ENCODE results near the gene CCDC142. TPM values are rescaled to one million over a fixed set of nuclear protein-coding genes. Genes with fewer than 3 reads are reported as not detected.

Gene CCDC142
- total RNA-seq, 1 experiment from 2014 or later: 19.8 TPM

DNA sequence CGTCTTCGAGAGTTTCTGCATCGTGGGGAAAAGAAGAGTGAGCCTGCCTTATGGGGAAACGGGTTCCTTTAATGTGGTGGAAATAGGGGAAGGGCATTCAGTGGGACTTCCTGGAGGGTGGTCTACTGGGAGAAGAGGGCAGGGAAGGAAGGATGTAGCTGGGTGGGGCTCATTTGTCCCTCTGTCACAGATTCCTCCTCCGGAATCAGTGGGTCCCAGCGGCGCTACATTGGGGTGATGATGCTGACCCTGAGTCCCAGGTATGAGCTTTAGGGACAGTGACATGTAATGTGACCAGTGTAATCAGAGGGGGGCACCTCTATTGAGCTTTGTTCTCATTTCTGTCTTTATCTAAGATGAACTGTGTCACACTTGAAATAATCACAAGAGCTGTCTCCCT is 48.9 kb upstream of the CCDC142 start:
- POLR2A ChIA-PET (ENCODE audit: unreplicated experiment): interaction anchor here (0.6 kb wide), 1 partner anchor 50 kb away, joined by 3 read pairs; no protein-coding TSS in a partner anchor
- no peak overlapping the region for H3K27ac ChIP-seq

DNA sequence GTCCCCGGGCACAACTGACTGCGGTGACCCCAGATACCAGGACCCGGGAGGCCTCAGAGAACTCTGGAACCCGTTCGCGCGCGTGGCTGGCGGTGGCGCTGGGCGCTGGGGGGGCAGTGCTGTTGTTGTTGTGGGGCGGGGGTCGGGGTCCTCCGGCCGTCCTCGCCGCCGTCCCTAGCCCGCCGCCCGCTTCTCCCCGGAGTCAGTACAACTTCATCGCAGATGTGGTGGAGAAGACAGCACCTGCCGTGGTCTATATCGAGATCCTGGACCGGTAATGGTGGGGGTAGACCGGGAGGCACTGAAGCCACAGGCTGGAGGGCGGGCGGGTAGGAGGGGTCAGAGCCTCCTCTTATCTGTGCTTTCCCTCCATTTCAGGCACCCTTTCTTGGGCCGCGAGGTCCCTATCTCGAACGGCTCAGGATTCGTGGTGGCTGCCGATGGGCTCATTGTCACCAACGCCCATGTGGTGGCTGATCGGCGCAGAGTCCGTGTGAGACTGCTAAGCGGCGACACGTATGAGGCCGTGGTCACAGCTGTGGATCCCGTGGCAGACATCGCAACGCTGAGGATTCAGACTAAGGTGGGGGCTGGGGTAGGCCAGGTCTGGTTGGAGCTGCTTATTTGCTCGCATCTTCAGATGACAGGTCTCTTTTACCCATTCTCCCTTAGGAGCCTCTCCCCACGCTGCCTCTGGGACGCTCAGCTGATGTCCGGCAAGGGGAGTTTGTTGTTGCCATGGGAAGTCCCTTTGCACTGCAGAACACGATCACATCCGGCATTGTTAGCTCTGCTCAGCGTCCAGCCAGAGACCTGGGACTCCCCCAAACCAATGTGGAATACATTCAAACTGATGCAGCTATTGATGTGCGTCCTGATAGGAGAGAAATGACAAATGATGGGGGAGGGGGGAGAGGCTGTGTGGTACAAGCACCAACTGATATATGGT is 47.7 kb upstream of the CCDC142 start:
- TF ChIP-seq, protein P1, sequence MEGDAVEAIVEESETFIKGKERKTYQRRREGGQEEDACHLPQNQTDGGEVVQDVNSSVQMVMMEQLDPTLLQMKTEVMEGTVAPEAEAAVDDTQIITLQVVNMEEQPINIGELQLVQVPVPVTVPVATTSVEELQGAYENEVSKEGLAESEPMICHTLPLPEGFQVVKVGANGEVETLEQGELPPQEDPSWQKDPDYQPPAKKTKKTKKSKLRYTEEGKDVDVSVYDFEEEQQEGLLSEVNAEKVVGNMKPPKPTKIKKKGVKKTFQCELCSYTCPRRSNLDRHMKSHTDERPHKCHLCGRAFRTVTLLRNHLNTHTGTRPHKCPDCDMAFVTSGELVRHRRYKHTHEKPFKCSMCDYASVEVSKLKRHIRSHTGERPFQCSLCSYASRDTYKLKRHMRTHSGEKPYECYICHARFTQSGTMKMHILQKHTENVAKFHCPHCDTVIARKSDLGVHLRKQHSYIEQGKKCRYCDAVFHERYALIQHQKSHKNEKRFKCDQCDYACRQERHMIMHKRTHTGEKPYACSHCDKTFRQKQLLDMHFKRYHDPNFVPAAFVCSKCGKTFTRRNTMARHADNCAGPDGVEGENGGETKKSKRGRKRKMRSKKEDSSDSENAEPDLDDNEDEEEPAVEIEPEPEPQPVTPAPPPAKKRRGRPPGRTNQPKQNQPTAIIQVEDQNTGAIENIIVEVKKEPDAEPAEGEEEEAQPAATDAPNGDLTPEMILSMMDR (conservative IDR thresholded peaks at IDR 0.05): no peak
- no peak for TF ChIP-seq EZH2 (IDR thresholded peaks at IDR 0.05; ENCODE audit: low read depth)
- Histone ChIP-seq H3K4me3 (peak overlapping the region; percentile 93), H3K9me3 (ENCODE audit: insufficient read depth, low read depth) (no peaks in the 10 kb centered on the region), H3K9me2 (ENCODE audit: insufficient read depth) (no peaks in the 10 kb centered on the region), H3F3A (ENCODE audit: insufficient read depth, low read depth) (peaks cover 12% of the 10 kb centered on the region; the same call in 1 of the 2 replicates), H3K36me3 (ENCODE audit: low read depth) (peaks cover 18% of the 10 kb centered on the region), H3K4me1 (replicated peaks; ENCODE audit: insufficient read depth) (peaks cover 18% of the 10 kb centered on the region), H3K79me2 (ENCODE audit: low read depth) (peaks cover 37% of the 10 kb centered on the region), H3K4me2 (peak overlapping the region; percentile 84), H3K27ac (no peak overlapping the region), H2AFZ (peak overlapping the region; percentile 94), H4K20me1 (ENCODE audit: insufficient read depth) (peaks cover 9% of the 10 kb centered on the region; the same call in 1 of the 2 replicates), H3K27me3 (ENCODE audit: insufficient read depth, low read depth) (no peaks in the 10 kb centered on the region)
- intact Hi-C loops (cut with micrococcal nuclease; ENCODE audit: unreplicated experiment): loop anchor here (5.0 kb wide), 3 partner anchors 57 to 263 kb away; no protein-coding TSS in a partner anchor
- ChIA-PET CTCF (interaction anchor here (0.5 to 0.6 kb wide), 2 partner anchors 21 to 59 kb away, joined by 4 to 8 read pairs; no protein-coding TSS in a partner anchor), POLR2A (ENCODE audit: unreplicated experiment) (interaction anchor here (0.7 kb wide), 2 partner anchors 85 to 330 kb away, joined by 4 read pairs; no protein-coding TSS in a partner anchor)
- no TSS peak for BruUV-seq (replicated peaks)
- peak in 1 of 2 experiments; percentile 20 for DNase-seq

More for the DNA sequence above, 48.9 kb upstream of the CCDC142 start:
- intact Hi-C loops (cut with micrococcal nuclease; ENCODE audit: unreplicated experiment): loop anchor here (5.0 kb wide), 3 partner anchors 56 to 264 kb away; no protein-coding TSS in a partner anchor
- Histone ChIP-seq H2AFZ (no peak overlapping the region), H3K27me3 (ENCODE audit: insufficient read depth, low read depth) (no peaks in the 10 kb centered on the region), H3F3A (ENCODE audit: insufficient read depth, low read depth) (peaks cover 12% of the 10 kb centered on the region; the same call in 1 of the 2 replicates), H3K4me2 (peak overlapping the region; percentile 84; the same call in 1 of the 2 replicates), H3K9me2 (ENCODE audit: insufficient read depth) (no peaks in the 10 kb centered on the region), H3K79me2 (ENCODE audit: low read depth) (peaks cover 37% of the 10 kb centered on the region), H4K20me1 (ENCODE audit: insufficient read depth) (peaks cover 9% of the 10 kb centered on the region; the same call in 1 of the 2 replicates), H3K4me3 (no peak overlapping the region), H3K9me3 (ENCODE audit: insufficient read depth, low read depth) (no peaks in the 10 kb centered on the region), H3K36me3 (ENCODE audit: low read depth) (peaks cover 13% of the 10 kb centered on the region), H3K4me1 (replicated peaks; ENCODE audit: insufficient read depth) (peaks cover 18% of the 10 kb centered on the region)
- no peak for DNase-seq
- BruUV-seq (replicated peaks): no TSS peak
- TF ChIP-seq, protein P1 (conservative IDR thresholded peaks at IDR 0.05): no peak
- no peak for TF ChIP-seq EZH2 (IDR thresholded peaks at IDR 0.05; ENCODE audit: low read depth)
- CTCF ChIA-PET: interaction anchor here (0.8 to 1.2 kb wide), 3 partner anchors 13 to 282 kb away, joined by 3 to 6 read pairs (median 3); no protein-coding TSS in a partner anchor
